HG03521 (cell line): Measurements from ENCODE around the gene TMEM201.
"Not testable (repeated sequence)": the region's sequence is repeated elsewhere in the genome, so short reads cannot be mapped to it uniquely, and the experiment has no call there.

Experiments used
- ATAC-seq: cut with Tn5 transposase; IDR thresholded peaks from one replicate; pipeline ENCODE4 v1.9.1; 2021; ENCODE audit warnings: mild to moderate bottlenecking, moderate library complexity; ENCODE audit not compliant: unreplicated experiment

TMEM201 gene, protein sequence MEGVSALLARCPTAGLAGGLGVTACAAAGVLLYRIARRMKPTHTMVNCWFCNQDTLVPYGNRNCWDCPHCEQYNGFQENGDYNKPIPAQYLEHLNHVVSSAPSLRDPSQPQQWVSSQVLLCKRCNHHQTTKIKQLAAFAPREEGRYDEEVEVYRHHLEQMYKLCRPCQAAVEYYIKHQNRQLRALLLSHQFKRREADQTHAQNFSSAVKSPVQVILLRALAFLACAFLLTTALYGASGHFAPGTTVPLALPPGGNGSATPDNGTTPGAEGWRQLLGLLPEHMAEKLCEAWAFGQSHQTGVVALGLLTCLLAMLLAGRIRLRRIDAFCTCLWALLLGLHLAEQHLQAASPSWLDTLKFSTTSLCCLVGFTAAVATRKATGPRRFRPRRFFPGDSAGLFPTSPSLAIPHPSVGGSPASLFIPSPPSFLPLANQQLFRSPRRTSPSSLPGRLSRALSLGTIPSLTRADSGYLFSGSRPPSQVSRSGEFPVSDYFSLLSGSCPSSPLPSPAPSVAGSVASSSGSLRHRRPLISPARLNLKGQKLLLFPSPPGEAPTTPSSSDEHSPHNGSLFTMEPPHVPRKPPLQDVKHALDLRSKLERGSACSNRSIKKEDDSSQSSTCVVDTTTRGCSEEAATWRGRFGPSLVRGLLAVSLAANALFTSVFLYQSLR

DNA sequence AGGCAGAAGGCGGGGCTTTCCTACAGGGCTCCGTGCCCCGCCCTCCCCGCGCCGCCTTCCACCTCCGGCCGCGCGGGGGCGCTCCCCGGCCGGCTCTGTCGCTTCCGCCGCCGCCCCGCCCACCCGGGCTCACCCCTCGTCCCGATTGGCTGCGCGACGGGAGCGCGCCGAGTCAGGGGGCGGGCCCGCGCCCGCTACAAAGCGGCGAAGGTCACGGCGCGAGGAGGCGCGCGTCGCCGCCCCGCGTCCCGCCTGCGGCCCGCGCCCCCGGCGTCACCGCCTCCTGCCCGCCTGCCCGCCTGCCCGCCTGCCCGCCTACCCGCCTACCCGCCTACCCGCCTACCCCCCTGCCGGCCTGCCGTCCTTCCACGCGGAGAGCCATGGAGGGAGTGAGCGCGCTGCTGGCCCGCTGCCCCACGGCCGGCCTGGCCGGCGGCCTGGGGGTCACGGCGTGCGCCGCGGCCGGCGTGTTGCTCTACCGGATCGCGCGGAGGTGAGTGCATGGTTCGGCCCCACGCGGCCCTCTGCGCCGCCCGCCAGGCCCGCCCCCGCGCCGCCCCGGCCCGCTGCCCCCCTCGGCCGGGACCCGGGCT is at the start of gene TMEM201:
TMEM201 (plus strand) TSS at position 361 of the 593 bp plus-strand sequence; CDS start at position 381, 20 bp downstream.
- peak; percentile 74 for ATAC-seq

GRCh38 chr1:9539165-9539828 is 49.4 kb upstream of the TMEM201 start, which contains the start of gene SLC25A33:
Gene SLC25A33 (plus strand): TSS chr1:9539465. CDS start chr1:9539692, 227 bp downstream.
- ATAC-seq = peak; percentile 91

GRCh38 chr1:9539829-9540550 is 48.7 kb upstream of the TMEM201 start:
- ATAC-seq = peak; percentile 37

DNA sequence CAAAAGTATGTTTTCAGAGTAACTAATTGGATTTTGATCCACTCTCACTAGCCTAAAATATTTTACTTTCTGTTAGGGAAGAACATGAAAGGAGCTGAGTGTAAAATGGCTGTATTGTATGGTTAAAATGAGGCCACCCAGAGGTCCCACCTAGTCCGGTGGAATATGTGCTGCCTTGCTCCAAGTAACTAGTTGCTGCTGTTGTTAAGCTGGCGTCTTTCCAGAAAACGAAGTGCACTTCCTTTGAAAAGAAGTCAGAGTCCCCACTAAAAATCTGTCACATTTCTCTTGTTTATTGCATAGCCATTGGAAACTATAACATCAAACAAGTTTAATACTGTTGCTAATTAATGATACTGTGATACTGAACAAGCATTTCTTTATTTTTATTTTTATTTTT is 46.3 kb upstream of the TMEM201 start:
- ATAC-seq = no peak

GRCh38 chr1:9544926-9545325 is 43.8 kb upstream of the TMEM201 start:
- no peak for ATAC-seq

DNA sequence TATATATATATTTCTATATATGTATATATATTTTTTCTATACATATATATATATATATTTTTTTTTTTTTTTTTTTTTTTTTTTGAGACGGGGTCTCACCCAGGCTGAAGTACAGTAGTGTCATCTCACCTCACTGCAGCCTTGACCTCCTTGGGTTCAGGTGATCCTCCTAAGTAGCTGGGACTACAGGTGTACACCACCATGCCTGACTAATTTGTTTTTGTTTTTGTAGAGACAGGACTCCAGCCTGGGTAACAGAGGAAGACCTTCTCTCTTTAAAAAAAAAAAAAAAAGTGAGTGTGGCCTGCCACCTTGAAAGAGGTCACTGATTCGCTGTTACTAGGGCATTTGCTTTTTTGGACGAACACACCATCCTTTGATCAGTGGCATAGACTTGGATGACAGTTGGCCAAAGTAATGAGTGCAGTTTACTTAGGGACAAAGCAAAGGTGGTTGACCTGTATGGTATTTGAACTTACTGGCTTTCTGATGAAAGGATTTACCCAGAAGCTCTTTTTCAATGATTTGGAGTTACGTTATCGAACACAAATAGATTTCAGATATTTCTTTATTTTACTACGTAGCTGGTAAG is 38.7 kb upstream of the TMEM201 start:
- ATAC-seq = no peak

DNA sequence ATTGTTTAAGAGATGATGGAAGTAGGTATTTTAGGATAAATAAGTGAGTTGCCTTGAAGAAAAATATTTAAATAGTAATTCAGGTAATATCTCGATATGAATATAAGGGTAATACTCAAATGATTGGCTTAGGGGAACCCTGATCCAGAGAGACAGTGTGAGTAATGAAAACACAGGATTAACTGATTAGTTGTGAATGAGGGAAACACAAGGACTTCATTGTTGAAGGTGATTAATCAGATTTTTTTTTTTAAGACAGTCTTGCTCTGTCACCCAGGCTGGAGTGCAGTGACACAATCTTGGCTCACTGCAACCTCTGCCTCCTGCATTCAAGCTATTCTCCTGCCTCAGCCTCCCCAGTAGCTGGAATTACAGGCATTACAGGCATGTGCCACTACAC is 36.7 kb upstream of the TMEM201 start:
- no peak for ATAC-seq

DNA sequence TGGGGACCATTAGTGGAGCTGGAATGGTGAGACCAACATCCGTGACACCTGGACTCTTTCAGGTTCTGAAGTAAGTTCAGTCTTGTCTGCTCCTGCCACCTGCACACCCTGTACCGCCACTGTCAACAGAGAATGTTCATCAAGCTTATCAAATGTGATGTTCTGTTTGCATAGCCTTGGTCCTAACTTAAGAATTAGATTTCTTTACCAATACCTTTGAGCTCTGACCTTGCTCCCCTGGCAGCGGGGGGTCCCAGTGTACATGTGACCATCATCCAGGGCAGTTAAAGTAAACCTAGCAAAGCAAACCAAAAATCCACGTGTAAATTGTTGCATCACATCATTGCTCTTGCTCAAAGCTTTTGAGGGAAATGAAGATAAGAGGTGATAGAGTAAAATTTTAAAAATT is 35.0 kb upstream of the TMEM201 start:
- no peak for ATAC-seq

- no peak for ATAC-seq
Measured at GRCh38 chr1:9555942-9556341, 32.8 kb upstream of the TMEM201 start.

- no peak for ATAC-seq
Measured at GRCh38 chr1:9557624-9558023, 31.1 kb upstream of the TMEM201 start.

GRCh38 chr1:9558271-9558945 is 30.3 kb upstream of the TMEM201 start:
- ATAC-seq = no peak

DNA sequence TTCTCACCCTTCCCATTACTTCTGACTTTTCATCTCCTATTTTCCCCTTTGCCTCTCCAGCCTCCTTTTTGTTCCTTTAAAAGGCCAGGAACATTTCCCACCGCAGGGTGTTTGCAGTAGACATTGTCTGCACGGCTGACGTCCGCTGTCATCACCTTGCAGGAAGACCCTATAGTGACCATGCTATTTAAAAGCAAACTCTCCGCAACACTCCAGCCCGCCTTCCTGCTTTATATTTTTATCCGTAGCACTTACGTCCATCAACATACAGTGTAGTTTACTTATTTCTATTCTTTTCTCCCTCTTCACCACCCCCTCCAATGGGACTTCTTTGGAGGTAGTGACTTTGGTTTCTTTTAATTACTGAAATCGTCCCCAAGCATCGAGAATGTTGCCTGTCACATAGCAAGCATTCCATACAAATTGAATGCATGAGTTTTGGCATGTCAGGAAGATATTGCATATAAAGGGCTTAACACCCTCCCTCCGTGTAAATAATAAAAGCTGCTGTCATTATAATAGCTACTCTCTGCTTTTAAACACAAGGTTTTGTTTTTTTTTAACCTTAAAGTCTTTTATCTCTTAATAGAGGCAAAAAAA is 29.7 kb upstream of the TMEM201 start:
- no peak for ATAC-seq

DNA sequence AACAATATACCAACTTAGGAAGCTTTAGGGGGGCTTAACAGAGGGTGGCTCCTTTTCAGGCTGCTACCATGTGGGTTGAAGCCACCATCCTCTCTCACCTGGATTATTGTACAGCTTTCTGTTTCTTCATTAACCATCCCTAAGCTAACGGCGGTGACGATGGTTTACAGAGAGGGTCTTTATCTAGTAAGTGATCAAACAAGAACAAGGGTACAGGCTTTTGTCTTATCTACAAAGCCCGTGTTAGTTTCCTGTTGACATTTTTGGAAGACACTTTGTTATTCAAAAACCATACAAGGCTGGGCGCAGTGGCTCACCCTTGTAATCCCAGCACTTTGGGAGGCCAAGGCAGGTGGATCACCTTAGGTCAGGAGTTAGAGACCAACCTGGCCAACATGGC is 29.0 kb upstream of the TMEM201 start:
- no peak for ATAC-seq

DNA sequence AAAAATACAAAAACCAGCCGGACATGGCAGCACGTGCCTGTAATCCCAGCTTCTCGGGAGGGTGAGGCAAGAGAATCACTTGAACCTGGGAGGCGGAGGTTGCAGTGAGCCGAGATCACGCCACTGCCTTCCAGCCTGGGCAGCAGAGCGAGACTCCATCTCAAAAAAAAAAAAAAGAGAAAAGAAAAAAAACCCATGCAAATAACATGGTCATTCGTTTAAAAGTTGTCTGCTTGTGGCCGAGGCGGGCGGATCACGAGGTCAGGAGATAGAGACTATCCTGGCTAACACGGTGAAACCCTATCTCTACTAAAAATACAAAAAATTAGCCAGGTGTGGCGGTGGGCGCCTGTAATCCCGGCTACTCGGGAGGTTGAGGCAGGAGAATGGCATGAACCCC is 28.6 kb upstream of the TMEM201 start:
- ATAC-seq = not testable (repeated sequence)

DNA sequence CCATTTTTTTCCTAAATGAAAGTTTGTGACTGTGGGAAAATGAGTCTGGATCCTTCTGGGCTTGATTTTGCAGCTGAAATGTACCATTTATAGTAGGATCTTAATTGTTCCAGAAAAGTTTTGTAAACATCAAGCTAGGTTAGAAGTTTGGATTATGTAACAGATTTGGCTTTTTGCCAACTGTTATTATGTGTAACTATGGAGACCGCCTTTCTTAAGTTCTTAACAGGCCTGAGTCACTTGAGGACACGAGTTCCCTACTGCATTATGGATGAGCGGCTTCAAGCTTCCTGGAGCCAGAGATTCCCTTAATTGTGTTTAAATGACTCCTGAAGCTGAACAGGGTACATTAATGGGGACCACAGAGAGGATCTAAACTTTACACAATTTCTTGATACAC is 27.3 kb upstream of the TMEM201 start:
- ATAC-seq = no peak

- ATAC-seq = no peak
Measured at GRCh38 chr1:9569267-9569666, 19.4 kb upstream of the TMEM201 start.

GRCh38 chr1:9570886-9571529 is 17.7 kb upstream of the TMEM201 start:
- ATAC-seq = not testable (repeated sequence)

- no peak for ATAC-seq
Measured at GRCh38 chr1:9573723-9574122, 15.0 kb upstream of the TMEM201 start.

DNA sequence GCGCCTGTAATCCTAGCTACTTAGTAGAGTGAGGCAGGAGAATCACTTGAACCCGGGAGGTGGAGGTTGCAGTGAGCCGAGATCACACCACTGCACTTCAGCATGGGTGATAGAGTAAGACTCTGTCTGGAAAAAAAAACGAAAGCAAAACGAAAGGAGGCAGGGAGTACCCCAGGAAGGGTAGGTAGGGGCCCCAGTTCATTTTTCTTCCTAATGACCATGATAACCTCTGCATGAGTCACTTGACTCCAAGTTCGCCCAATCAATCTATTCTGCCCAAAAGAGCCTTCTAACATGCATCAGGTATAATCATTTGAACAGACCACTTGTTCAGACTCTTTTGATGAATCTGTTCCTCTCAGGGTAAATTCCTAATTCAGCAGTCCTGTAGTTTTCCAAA is 13.2 kb upstream of the TMEM201 start:
- no peak for ATAC-seq
